ENCODE data around the gene QPRT.
"Not testable (repeated sequence)": the region's sequence is repeated elsewhere in the genome, so short reads cannot be mapped to it uniquely, and the experiment has no call there.

QPRT gene

GRCh38 chr16:29694384-29695195 lies 15.6 kb downstream of the QPRT start:
- TF ChIP-seq, protein P1, sequence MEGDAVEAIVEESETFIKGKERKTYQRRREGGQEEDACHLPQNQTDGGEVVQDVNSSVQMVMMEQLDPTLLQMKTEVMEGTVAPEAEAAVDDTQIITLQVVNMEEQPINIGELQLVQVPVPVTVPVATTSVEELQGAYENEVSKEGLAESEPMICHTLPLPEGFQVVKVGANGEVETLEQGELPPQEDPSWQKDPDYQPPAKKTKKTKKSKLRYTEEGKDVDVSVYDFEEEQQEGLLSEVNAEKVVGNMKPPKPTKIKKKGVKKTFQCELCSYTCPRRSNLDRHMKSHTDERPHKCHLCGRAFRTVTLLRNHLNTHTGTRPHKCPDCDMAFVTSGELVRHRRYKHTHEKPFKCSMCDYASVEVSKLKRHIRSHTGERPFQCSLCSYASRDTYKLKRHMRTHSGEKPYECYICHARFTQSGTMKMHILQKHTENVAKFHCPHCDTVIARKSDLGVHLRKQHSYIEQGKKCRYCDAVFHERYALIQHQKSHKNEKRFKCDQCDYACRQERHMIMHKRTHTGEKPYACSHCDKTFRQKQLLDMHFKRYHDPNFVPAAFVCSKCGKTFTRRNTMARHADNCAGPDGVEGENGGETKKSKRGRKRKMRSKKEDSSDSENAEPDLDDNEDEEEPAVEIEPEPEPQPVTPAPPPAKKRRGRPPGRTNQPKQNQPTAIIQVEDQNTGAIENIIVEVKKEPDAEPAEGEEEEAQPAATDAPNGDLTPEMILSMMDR (IDR thresholded peaks at IDR 0.05; ENCODE audit: low read depth, low read length): no peak
- in situ Hi-C loops (cut with HindIII; ENCODE audit: low sequenced_read_pairs): no loop called here
- H3K4me3 ChIP-seq (ENCODE audit: low read depth, low read length): no peak overlapping the region
- no peak for DNase-seq (ENCODE audit: low read depth, low spot score)

- in situ Hi-C loops (cut with HindIII; ENCODE audit: low sequenced_read_pairs); DNase-seq (ENCODE audit: low read depth, low spot score): not testable (repeated sequence)
These were observed 16.7 kb downstream of the QPRT start for GRCh38 chr16:29695675-29696074.

GRCh38 chr16:29696881-29697331 lies 17.9 kb downstream of the QPRT start:
- no peak overlapping the region for H3K4me3 ChIP-seq (ENCODE audit: low read depth, low read length)
- in situ Hi-C loops (cut with HindIII; ENCODE audit: low sequenced_read_pairs): no loop called here
- TF ChIP-seq, protein P1 (IDR thresholded peaks at IDR 0.05; ENCODE audit: low read depth, low read length): no peak
- no peak for DNase-seq (ENCODE audit: low read depth, low spot score)

More at GRCh38 chr16:29695675-29696074, 16.7 kb downstream of the QPRT start:
- not testable (repeated sequence) for H3K4me3 ChIP-seq (ENCODE audit: low read depth, low read length)

DNA sequence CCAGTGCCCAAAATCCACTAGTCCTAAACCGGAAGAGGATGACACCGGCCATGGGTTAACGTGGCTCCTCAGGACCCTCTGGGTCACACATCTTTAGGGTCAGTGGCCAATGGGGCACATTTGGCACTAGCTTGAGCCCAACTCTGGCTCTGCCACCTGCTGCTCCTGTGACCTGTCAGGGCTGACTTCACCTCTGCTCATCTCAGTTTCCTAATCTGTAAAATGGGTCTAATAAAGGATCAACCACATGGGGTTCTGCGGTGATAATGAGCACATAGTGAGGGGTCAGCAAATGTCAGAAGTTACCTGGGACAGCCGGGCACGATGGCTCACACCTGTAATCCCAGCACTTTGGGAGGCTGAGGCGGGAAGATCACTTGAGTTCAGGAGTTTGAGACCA lies 18.4 kb downstream of the QPRT start:
- DNase-seq (ENCODE audit: low read depth, low spot score): no peak
- TF ChIP-seq, protein P1 (IDR thresholded peaks at IDR 0.05; ENCODE audit: low read depth, low read length): no peak
- in situ Hi-C loops (cut with HindIII; ENCODE audit: low sequenced_read_pairs): no loop called here

GRCh38 chr16:29698042-29698441 lies 19.1 kb downstream of the QPRT start:
- in situ Hi-C loops (cut with HindIII; ENCODE audit: low sequenced_read_pairs): no loop called here
- no peak overlapping the region for H3K4me3 ChIP-seq (ENCODE audit: low read depth, low read length)
- DNase-seq (ENCODE audit: low read depth, low spot score): no peak
- TF ChIP-seq, protein P1 (IDR thresholded peaks at IDR 0.05; ENCODE audit: low read depth, low read length): no peak

More for the DNA sequence above, 18.4 kb downstream of the QPRT start:
- no peak overlapping the region for H3K4me3 ChIP-seq (ENCODE audit: low read depth, low read length)

GRCh38 chr16:29698484-29699323 lies 19.7 kb downstream of the QPRT start:
- TF ChIP-seq, protein P1 (IDR thresholded peaks at IDR 0.05; ENCODE audit: low read depth, low read length): no peak
- no peak for DNase-seq (ENCODE audit: low read depth, low spot score)
- H3K4me3 ChIP-seq (ENCODE audit: low read depth, low read length): no peak overlapping the region
- in situ Hi-C loops (cut with HindIII; ENCODE audit: low sequenced_read_pairs): no loop called here

Data from astrocyte of the spinal cord (primary cell).